HG02678 (cell line): ENCODE measurements around the gene GGCT.
A peak's percentile ranks its signal among the peaks of the same experiment; 100 is the strongest.
"Not testable (repeated sequence)": the region's sequence is repeated elsewhere in the genome, so short reads cannot be mapped to it uniquely, and the experiment has no call there.

Source experiments
- ATAC-seq: cut with Tn5 transposase; IDR thresholded peaks from one replicate; pipeline ENCODE4 v1.9.1; 2021; ENCODE audit warnings: mild to moderate bottlenecking, moderate library complexity; ENCODE audit not compliant: unreplicated experiment

Gene GGCT

DNA sequence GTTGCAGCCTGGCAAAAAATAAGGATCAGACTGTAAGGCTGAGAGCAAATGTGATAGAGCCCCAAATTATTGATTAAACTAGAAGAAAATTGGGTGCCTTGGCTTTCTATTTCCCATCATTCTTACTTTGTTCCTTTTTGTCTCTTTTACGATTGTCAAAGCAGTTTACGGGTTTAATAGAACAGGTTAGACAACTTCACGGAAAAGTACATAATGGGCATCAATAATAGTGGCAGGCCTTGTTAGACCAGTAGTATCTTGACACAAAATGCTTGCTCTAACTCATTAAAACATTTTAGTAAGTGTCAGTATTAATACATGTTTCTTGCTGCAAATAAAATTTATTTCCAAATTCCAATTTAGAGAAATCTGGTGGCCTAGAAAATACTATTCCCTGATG, 14.5 kb upstream of the GGCT start:
- no peak for ATAC-seq

DNA sequence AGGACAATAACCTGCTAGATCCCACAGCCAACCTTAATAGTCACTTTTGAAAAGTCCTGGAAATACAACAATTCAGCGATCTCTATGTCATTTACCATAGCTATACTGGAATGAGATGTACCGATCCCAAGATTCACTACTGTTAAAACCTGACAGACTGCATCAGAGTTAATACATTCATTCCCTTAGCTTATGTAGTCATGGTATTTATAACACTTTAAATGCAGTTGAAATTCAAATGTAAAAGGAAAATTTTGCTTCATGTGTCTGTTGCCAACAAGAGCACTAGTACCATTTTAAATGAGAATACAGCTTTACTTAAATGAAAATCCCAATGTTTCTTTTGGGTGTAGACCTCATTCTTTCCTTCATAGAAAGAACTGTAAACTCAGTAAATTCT, 11.1 kb upstream of the GGCT start:
- no peak for ATAC-seq

DNA sequence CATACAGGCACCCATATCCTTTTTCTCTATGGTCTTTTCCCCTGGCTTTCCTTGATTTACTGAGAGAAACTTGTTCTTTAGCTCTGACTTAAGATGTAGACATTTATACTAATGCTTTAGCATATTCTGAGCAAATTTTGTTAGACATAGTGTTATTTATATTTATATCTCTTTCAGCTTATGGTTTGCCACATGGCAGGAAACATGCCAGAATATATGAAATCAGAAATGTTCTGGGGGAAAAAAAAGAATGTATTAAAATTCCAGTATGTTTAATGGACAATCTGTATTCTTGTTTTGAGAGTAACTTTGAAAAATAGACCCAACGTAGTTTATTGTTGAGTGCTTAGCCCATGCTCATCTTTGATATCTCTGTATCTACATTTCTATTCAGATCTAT, 10.1 kb upstream of the GGCT start:
- ATAC-seq, result no peak

DNA sequence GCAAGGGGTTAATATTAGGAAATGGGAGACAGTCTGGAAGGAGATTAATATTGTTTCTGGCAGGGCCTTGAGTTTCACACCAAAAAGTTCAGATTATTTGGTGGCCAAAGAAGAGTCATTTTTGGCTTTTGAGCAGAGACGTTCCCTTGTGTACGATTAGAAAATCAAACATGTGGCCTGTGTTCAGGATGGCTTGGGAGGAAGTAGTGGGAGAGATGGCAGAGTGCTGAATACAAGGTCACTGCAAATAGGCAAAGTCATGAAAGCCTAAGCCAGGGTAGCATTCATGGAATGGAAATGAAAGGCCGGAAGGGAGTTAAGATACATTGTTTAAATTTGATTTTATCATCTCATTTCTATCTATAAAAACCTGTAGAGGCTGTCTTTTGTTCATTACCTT, 9.5 kb upstream of the GGCT start:
- ATAC-seq, result no peak

DNA sequence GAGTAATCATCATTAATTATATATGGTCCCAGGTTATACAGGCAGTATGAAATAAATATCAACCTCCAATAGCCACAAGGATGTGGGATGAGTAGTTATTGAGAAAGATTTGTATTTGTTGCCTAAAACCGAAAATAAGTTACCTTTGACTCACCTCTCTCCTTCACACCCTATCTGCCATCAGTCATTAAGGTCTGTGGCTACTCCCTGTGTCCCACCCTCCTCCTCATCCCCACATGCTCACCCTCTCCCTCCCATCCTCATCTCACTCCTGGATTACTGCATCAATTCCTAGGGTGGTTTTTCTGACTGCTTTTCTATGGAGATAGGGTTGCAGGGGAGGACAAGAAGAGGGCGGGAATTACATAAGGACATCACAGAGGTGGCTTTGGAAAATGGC, 9.1 kb upstream of the GGCT start:
- no peak for ATAC-seq

DNA sequence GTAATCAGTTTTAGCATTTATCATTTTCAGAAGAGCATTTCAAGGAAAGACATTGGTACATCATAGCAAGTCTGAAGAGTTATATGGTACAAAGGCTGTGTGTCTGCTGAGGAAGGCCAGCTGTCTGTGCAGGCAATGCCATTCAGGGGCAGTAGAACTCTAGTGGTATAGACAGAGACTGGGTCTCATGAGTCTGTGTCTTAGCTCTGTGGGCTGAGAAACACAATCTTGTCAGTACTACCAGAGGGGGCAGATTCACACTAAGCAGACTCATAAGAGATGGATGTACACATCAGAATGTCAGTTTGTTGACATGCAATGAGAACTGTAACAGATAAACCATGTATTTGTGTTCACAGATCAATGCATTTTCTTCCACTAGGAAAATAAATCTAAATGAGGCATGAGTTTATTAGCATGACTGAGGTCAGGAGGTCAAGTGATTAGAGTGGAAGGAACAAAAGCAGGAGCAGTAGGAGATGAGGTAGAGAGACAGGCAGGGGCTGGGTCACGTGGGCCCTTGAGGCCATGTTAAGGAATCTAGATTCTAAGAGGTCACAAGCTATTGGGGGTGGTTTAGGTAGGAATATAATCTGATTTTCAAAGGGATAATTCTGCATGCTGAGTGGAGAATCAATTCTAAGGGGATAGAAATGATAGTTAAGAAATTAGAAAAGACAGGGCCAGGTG, 7.5 kb upstream of the GGCT start:
- ATAC-seq, result no peak

DNA sequence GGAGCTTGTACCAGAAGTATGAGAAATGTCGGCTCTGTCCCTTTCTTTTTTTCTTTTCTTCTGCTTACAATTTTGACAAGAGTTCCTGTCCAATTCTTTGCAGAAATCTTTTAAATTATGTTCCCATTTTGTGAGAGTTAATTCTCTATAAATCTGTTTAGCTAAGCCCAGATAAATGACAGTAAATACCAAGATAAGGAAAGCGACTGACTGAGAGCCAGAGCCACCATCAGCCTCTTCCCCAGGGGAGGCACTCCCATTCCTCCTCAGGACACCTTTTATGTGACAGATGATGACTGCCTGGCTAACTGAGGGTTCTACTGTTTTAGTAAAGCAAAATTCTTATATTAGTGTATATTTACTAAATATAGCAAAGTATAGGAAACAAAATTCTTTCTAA, 6.9 kb upstream of the GGCT start:
- ATAC-seq, result no peak

DNA sequence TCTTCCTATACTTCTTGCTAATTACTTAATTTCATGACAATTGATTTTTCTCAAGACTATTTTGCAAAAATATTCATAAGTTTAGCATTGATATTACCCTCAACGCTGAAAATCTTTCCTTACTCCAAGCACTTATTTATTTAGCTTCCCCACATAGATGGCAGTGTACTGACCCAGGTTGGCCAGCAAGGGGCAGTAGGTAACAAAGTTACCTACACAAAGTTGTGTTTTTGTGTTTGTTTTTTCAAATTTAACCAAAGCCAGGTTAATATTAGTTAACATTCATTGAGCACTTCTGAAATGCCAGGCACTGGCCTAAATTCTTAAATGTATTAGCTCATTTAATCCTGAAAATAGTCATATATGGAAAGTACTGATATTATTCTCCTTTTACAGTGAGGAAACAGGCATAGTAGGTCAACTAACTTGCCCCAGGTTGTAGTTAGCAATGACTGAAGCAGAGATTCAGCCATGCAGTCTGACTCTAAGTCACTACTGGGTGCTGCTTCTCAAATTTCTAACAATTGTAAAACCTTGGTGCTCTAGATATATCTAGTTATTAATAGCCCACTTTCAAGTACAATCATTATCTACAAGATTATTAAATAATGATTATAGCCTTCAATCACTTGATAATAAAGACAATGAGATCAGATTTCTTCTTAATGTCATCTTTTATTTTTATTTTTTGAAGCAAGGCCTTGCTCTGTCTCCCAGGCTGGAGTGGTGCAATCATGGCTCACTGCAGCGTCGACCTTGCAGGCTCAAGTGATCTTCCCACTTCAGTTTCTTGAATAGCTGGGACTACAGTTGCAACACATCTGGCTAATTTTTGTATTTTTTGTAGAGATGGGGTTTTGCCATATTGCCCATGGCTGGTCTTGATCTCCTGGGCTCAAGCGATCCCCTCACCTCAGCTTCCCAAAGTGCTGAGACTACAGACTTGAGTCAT, 5.8 kb upstream of the GGCT start:
- no peak for ATAC-seq

DNA sequence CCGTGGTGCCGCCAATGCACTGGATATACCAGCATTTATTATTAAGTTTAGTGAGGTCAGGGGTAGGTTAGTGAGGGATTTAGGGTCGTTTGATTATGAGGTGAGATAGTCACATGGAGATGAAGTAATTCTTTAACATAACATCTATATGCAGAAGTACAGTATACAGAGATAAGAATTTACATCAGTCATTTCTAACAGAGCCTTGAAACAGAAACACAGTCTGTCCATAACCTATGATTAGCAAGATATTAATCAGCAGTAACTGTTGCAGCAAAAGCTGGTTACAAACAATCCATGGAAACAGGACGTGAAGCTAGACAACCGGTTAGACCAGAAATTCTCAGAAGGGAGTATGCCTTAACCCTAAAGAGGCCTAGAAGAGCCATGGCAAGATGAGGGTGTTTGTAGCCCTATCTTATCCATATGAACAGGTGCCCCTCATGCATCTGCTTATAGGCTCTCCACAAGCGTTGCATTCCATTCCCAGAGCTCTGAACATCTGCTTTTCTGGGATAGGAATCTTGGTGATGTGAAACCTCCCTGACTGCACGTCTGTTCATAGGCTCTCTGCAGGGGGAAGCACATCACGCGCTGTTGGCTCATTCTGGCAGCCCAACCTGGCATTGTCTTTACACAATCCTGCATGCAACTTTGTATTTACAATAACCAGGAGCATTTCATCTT, 4.7 kb upstream of the GGCT start:
- ATAC-seq, result not testable (repeated sequence)

DNA sequence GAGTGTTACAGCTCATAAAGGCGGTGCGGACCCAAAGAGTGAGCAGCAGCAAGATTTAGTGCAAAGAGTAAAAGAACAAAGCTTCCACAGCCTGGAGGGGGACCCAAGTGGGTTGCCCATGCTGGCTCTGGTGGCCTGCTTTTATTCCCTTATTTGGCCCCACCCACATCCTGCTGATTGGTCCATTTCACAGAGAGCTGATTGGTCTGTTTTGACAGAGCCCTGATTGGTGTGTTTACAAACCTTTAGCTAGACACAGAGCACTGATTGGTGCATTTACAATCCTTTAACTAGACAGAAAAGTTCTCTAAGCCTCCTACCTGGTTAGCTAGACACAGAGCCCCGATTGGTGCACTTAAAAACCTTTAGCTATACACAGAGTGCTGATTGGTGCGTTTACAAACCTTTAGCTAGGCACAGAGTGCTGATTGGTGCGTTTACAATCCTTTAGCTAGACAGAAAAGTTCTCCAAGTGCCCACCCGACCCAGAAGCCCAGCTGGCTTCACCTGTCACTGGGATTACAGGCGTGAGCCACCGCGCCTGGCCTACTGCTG, 2.8 kb upstream of the GGCT start:
- ATAC-seq, result not testable (repeated sequence)

DNA sequence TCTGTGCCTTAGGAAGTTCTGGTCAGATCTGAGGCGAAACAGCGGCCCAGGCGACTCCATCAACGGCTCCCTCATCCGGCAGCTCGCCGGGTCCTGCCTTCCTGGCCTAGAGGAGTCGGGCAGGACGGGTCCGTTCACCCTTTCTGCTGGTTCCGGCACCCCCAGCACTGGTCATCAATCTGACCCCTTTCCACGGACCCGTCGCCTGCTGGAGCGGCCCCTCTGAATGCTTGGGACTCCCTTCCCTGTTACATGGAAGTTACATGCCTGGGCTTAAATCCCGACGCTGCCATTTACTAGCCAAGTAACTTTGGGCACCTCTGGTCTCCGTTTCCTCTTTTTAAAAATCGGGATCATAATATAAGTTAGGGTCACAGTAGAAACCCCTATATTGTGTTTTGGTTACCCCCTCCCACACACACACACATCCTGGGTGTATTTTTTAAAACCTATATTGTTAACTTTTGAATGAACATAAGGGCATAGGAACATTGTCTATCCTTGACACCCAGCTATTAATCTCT, 607 bp upstream of the GGCT start:
- peak; percentile 10 for ATAC-seq

DNA sequence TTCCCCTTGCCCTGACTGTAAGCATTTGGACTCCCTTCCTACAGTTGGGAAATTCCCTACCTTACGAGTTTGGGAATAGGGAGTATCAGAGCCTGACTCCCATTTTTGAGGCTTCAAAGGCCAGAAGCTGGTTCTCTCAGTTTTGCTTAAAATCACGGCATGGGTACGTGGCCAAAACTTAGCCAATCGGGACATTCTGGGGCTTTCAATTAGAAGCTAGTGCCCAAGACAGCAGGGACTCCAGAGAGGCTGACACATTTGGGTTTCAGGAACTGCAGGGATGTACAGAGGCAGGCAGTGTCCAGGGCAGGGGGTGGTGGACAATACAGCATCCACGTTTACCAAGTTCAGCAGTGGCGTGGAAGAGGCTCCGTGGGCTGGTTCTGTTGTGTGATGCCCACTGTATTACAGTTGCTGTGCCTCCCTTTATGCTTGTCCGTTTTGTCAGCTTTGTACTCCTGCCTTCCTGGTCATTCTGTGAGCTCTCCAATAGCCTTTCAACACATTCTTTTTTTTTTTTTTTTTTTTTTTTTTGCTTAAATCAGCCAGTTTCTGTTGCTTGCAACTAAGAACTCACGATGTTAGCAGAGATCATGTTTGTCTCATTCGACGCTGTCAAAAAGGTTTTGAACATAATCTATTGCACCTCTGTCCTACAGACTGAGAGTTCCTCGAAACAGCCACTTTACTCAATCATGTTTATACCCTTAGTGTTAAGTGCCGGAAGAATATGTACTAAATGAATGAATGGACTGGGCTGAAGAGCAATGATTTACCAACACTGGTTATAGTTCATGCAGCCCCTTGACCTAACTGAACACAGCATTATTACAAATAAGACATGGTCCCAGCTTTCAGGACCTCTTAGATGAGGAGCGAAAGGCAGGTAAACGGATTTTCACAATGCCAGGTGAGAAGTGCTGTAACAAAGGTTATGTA, 1.1 kb downstream of the GGCT start:
- ATAC-seq, result no peak

DNA sequence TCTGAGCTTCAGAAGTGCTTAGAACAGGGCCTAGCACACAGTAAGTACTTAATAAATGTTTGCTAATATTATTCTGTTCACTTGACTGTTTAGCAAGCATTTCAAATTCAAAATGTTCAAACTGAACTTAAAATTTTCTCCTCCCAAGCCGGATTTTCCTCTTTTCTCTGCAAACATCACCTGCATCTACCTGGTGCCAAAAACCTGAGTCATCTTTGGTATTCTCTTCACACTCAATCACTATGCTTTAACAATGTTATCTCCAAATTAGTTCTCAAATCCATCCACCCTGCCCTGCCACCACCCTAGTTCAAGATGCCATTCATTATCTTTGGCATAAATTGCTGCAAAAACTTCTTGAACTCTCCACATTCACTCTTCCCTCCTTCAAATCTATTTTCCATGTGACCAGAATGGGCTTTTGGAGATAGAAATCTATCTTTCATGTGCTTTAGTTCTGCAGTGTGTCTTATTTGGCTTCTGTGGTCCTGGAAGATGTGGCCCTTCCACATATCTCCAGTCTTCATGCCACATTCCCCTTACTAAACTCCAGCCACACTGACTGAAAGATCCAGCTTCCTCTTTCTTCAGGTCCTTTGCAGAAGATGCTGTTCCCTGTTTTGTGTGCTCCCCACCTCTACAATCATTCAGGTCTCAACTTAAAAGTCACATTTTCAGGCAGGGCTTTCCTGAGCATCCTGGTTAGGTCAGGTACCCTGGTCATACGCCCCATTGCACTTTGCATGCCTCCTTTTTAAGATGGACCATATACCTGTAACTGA, 2.0 kb downstream of the GGCT start:
- no peak for ATAC-seq

DNA sequence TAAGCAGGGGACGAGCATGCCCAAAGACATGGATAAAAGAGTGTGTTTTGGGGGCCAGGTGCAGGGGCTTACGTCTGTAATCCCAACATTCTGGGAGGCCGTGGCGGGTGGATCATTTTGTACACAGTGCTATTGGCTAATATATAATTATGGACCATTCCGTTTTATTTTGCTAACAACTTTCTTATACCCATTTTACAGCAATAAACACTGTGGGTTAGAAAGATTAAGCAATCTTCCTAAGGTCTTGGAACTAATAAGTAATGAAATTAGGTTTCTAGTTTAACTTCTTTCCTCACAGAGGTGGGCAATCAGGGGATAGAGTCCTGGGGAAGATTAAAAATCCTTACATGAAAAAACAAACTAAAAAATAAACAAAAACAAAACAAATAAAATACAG, 3.4 kb downstream of the GGCT start:
- no peak for ATAC-seq

DNA sequence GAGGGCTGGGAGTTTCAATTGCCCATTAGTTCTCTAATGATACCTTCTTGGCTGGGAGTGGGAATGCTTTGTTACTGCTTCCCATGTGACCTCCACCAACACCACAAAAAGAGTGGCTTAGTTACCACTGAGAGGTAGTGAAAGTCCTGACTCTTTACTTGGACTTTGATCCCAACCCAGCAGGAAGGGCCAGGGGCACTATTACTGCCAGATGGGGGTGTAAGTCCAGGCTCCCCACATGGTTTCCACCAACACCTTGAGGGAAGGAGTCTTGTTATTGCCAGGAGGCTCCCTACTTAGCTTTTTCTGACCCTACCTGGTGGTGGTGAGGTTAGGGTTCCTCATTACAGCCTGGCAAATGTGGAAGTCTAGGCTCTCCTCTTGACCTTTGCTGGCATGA, 11.4 kb downstream of the GGCT start:
- ATAC-seq, result no peak

DNA sequence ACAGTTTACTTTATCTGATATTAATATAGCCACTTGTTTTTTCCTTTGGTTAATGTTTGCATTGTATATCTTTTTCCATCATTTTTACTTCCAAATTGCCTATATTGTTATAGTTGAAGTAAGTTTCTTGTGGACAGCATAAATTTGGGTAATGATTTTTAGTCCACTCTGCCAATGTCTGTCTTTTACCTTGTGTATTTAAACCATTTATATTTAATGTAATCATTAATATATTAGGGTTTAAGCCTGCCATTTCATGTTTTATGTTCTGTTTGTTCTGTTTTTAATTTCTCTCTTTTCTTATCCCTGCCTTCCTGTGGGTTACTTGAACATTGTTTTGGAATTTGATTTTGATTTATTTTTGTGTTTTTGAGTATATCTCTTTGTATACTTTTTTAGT, 13.2 kb downstream of the GGCT start:
- no peak for ATAC-seq

DNA sequence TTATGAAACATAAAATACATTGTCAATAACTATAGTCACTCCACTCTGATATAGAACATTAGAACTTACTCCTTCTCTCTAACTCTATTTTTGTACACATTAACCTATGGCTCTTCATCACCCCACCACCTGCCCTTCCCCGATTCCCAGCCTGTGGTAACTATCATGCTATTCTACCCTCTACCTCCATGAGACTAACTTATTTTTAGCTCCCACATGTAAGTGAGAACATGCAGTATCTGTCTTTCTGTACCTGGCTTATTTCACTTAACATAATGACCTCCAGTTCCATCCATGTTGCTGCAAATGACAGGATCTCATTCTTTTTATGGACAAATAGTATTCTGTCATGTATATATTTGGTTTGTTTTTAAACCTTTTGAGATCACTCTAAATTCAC, 17.3 kb downstream of the GGCT start:
- no peak for ATAC-seq

DNA sequence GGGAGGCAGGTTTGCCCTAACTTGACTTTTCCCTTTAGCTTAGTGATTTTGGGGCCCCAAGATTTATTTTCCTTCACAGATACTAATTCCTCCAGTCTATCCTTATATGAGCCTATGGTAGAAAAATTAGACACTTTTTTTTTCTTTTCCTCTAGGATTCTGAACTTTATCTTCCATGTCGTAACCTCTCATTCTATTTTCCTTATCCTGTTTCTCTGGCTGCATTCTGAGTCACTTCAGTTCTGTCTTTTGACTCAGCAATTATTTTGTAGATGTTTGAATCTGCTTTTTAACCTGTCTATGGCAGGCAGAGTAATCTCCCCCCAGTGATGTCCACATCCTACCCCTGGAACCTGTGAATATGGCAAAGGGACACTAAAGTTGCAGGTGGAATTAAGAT, 19.0 kb downstream of the GGCT start:
- ATAC-seq, result no peak

DNA sequence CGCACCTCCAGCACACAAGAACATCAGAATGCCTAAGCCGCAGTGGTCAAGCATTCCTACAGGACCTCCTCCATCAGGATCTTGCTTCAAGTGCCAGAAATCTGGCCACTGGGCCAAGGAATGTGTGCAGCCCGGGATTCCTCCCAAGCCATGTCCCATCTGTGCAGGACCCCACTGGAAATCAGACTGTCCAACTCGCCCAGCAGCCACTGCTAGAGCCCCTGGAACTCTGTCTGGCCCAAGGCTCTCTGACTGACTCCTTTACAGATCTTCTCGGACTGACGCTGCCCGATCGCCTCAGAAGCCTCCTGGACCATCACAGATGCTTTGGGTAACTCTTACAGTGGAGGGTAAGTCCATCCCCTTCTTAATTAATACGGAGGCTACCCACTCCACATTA, 23.2 kb downstream of the GGCT start:
- not testable (repeated sequence) for ATAC-seq
